Germinal center (tissue), 1 donor: ENCODE results near the gene S100A3.
"Not testable (repeated sequence)": the region's sequence is repeated elsewhere in the genome, so short reads cannot be mapped to it uniquely, and the experiment has no call there.

Source experiments
- DNase-seq: peaks from one replicate; pipeline ENCODE4 v3.0.0; 2012; ENCODE audit warnings: mixed read lengths, low spot score

Gene S100A3

GRCh38 chr1:153534925-153535241 lies 14.2 kb downstream of the S100A3 start:
- no peak for DNase-seq

DNA sequence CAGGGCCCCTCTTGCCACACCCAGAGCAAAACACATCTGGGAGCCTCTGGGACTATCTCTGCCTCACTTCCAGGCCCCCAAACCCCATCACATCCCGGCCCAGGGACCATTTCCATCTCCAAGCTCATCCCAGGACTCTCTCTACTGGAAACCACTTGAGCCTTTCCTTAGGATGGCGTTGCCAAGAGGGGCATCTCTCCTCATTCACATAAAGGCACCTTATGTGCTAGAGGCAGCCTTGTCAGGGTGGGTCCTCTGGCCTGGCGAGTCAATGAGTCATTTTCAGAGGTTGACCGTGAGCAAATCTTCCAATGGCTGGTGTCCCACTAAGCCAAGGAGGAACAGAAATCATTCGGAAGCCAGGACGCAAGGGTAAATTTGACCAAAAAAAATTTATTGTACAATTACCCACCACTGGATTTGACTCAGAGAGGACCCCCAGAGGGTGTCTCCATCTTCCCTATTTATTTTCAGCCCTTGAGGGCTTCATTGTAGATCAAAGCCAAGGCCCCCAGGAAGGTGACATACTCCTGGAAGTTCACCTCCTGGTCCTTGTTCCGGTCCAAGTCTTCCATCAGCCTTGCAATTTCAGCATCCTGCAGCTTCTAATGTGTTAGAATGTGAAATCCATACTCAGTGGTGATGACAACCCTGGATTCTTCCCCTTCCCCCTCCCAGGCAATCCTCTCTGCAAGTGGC lies 14.7 kb downstream of the S100A3 start:
- DNase-seq = no peak

GRCh38 chr1:153533689-153534201 lies 15.3 kb downstream of the S100A3 start:
- DNase-seq = no peak

- peak; percentile 73 for DNase-seq
These were observed 16.1 kb downstream of the S100A3 start for GRCh38 chr1:153532769-153533599.

GRCh38 chr1:153532181-153532580 lies 16.9 kb downstream of the S100A3 start:
- DNase-seq = no peak

DNA sequence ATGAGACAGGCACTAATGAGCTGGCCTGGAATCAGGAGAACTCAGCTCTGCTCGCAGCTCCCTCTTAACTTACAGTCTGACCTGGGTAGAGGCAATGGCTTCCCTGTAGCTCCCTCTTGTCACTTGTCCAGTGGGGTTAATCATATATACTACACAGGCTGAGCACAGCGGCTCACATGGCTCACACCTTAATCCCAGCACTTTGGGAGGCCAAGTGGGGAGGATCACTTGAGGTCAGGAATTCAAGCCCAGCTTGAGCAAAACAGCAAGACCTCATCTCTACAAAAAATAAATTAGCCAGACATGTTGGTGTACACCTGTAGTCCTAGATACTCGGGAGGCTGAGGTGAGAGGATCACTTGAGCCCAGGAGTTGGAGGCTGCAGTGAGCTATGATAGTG lies 17.4 kb downstream of the S100A3 start:
- no peak for DNase-seq

- no peak for DNase-seq
These were observed 21.4 kb downstream of the S100A3 start for GRCh38 chr1:153527683-153528040.

DNA sequence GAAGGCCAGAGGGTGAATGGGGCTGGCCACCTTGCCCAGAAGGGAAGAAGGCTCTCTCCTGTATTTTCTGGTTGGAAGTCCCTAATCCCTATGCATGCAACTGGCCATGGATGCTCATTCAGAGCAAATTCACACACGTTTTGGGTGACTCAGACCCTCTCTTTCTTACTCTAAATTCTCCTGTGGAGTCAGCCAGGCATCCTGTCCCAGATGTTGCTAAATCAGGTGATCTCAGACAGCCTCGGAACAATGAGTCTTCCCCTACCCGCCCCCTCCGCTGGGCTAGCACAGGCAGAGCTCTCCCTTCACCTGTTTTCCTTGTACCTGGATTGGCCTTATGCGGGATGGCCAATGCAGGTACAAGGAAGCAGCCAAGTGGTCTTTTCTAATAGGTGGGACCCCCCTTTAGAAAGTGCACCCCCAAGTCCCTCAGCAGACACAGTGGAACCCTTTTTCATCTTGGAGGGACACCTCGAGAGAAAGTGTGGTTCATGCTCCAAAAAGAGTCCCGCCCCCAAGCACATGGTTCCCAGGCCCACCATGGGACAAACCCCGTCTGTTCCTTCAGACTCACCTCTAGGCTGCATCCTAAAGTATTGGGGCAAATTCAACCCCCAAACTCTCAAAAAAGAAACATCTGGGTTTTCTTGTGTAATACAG lies 21.9 kb downstream of the S100A3 start:
- no peak for DNase-seq

- no peak for DNase-seq
These were observed 22.9 kb downstream of the S100A3 start for GRCh38 chr1:153526132-153526543.

DNA sequence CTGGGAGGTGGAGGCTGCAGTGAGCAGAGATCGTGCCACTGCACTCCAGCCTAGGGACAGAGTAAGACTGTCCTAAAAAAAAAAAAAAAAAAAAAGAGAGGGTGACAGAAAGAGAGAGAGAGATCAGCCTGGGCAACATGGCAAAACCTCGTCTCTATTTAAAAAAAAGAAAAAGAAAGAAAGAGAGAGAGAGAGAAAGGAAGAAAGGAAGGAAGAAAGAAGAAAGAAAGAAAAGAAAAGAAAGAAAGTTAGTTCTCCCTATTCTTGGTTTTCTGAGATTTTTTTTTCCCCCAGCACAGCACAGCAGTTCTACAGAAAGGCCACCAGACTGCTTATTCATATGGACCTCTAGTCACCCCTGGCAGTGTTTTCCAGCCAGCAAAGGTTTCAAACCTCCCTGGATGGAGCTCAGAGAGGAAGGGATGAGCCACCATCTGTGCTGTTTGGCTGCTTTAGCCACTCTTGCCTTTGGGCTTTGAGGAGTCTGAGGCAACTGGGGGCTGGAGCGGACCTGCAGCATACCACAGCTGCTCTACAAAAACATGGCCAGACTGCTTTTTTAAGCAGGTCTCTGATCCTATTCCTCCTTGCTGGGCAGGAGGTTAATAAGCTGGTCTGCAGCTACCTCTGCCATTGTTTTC lies 23.9 kb downstream of the S100A3 start:
- no peak for DNase-seq

DNA sequence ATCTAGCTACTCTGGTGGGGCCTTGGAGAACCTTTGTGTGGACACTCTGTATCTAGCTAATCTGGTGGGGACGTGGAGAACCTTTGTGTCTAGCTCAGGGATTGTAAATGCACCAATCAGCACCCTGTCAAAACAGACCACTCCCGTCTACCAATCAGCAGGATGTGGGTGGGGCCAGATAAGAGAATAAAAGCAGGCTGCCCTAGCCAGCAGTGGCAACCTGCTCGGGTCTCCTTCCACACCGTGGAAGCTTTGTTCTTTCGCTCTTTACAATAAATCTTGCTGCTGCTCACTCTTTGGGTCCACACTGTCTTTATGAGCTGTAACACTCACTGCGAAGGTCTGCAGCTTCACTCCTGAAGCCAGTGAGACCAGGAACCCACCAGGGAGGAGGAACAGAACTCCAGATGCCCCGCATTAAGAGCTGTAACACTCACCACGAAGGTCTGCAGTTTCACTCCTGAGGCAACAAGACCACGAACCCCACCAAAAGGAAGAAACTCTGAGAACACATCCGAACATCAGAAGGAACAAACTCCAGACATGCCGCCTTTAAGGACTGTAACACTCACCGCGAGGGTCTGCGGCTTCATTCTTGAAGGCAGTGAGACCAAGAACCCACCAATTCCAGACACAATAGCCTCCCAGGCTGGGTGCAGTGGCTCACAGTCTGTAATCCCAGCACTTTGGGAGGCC lies 26.6 kb downstream of the S100A3 start:
- not testable (repeated sequence) for DNase-seq

DNA sequence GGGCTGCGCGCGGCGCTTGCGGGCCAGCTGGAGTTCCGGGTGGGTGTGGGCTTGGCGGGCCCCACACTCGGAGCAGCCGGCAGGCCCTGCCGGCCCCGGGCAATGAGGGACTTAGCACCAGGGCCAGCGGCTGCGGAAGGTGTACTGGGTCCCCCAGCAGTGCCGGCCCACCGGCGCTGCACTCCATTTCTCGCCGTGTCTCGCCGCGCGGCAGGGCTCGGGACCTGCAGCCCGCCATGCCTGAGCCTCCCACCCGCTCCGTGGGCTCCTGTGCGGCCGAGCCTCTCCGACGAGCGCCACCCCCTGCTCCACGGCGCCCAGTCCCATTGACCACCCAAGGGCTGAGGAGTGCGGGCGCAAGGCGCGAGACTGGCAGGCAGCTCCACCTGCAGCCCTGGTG lies 27.2 kb downstream of the S100A3 start:
- DNase-seq = not testable (repeated sequence)

- no peak for DNase-seq
These were observed 28.1 kb downstream of the S100A3 start for GRCh38 chr1:153520818-153521476.

GRCh38 chr1:153520137-153520691 lies 28.8 kb downstream of the S100A3 start:
- DNase-seq = not testable (repeated sequence)

DNA sequence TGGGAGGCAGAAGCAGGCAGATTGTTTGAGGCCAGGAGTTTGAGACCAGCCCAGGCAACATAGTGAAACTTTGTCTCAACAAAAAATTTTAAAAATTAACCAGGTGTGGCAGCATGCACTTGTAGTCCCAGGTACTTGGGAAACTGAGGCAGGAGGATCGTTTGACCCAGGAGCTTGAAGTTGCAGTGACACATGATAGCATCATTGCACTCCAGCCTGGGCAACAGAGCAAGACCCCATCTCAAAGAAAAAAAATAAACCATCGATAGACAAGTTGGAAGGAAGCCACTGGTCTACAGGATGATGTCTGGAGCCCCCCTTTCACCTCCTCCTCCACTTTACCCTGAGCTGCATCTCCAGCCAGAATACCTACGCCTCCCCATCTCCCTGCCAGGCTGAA lies 29.8 kb downstream of the S100A3 start:
- DNase-seq = no peak

DNA sequence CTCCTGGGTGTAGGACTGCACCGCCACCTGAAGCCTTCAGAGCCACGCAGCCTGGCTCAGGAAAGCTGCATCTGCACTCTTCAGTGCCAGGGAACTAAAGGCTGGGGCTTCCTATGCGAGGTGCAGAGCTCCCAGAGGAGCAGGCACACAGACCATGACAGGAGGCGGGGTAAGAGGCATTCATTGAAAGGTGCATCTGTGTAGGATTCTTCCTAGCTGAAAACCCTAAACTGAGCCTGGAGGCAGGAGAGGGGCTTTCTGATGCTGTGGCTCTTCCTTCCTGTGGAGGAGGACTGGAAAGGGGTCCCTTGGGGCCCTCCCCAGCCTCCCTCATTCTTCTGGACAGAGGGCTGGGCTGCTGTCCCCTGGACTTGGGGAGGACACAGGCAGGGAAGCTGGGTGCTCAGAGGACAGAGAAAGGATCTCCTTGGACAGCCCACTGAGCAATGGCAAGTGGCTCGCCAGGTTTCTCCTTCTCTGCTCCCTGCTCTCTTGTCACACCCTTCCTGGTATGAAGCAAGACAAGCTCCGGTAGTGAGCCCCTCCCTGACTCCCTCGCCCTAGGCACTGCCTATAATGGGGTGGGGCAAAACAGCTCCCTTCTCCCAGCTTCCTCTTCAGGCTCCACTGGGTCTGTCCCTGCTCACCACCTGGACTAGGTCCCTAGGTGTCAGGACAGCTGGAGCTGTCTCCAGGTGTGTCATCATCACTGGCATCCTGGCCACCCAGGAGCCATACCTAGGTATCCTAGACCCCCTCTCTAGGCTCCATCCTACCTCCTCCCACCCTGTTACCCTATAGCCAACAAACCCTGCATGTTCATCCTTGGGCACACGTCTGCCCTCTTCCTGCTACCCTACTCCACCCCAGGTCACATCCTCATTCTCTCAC lies 33.3 kb downstream of the S100A3 start:
- DNase-seq = no peak

DNA sequence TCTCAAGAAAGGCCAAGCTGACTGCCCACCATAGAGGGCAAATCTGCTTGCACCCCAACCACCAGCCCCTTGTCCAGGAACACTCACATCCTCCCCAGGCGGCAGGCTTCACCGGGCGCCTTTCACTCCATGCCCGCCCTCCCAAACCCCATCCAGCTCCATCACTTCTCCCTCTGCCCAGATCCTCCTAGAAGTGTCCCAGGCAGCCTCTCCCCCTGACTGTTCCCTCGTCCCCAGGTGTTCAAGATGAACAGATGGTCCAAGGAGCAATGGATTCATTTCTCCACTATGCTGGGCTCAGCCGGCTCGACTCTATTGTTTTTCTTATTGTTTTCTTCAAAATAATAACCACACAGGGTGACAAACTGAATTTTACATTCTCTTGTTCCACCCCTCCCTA lies 35.4 kb downstream of the S100A3 start:
- no peak for DNase-seq

GRCh38 chr1:153513023-153513422 lies 36.0 kb downstream of the S100A3 start:
- DNase-seq = no peak

- peak; percentile 68 for DNase-seq
These were observed 38.1 kb downstream of the S100A3 start for GRCh38 chr1:153510984-153511410.
